GM10847 (cell line): Measurements from ENCODE around the gene CETN3.

ENCODE experiments used
- POLR2A ChIP-seq: IDR thresholded peaks from 2 replicates; pipeline ENCODE4 v1.6.1; 2011; ENCODE audit not compliant: insufficient read length; ENCODE audit errors: extremely low read depth

Gene CETN3

DNA sequence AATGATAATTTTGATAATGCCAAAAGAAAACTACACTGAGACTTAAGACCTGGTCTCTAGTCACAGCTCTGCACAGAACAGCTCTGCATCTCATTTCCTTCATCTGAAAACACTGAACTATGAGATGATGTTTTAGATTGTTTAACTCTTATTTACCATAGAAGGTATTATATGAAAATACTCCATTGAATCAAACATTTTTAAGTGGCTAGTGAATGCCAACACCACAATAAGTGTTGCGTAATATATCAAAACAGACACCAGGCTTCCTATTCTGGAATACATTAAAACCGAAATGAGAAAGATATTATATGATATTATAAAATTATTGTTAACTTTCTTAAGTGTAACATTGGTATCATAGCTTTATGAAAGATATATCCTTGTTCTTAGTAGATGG is 14.6 kb downstream of the CETN3 start:
- TF ChIP-seq POLR2A: no peak

DNA sequence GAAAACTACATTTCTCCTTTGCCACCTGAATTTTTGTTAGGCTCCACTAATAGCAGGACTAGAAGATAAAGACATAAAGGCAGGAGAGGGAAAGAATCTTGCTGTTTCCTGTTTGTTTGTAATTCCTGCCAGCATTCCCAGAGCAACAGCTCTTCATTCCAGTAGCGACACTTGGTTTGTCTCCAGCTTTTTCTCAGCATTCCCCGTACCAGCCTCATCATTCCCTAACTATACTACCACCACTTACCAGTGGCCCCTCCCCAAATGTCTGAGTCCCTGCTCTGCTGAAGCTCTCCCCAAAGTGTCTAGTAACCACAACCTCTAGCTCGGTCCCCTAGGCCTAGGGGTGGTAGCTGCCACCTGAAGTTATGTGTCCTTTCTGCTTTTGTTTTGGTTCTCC is 18.6 kb downstream of the CETN3 start:
- TF ChIP-seq POLR2A: no peak

DNA sequence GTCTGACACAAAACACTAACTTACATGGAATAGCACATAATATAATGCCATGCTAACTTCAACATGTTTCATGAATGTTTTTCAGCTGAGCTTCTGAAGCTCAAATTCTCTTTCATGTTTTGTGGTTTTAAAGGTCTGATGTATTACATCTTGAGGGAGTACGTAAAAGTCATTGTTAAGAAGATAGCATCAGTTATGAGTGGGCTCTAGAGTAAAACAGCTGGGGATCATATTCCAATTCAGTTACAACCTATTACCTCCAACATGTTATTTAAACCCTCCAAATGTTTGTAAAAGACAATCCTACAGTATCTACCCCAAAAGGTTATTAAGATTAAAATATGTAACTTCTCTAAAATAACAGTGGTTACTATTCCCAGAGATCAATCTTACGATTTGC is 19.2 kb downstream of the CETN3 start:
- no peak for TF ChIP-seq POLR2A

DNA sequence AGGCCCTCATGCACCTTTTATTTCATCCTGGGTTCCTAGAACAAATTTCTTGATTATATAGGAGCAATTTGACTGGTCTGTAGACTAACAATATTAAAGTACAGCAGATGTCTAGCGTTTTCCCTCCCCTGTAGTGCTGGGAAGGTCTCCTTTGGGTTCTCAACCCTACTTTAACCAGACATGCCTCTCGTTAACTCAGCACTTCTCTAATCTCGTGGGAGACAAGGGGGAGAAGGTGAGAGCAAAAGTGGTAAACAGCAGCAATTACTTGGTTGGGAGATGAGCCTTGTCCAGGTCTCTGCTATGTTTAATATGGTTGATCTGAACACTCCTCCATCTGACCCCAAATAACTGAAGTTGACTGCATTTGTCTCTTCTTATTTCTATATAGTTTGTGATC is 22.0 kb downstream of the CETN3 start:
- TF ChIP-seq POLR2A: no peak

DNA sequence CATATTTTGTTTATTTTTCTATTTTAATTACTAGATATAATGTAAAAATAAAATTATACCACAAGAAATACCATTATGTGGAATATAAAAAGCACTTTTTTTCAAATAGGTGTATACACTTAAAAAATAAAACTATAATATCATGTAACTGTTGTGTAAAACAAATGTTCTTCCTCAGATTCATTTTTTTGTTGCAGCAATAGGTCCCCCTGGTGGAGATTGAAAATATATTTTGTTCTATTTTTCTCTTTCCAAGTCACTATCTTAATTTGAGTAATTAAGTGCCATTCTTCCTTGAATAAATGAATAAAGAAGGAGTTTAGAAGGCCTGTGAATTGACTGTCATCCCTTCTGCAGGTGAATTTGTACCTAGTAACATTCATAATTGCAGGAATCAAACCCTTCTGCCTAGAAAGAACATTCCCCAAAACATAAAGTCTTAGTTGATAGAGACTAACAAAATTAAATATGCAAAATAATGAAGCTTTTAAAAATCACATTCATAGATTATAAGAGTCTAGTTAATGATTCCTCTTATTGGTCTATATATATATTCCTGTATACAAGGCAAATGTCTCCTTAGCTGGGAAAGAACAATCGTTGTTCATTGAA is 23.4 kb downstream of the CETN3 start:
- no peak for TF ChIP-seq POLR2A

DNA sequence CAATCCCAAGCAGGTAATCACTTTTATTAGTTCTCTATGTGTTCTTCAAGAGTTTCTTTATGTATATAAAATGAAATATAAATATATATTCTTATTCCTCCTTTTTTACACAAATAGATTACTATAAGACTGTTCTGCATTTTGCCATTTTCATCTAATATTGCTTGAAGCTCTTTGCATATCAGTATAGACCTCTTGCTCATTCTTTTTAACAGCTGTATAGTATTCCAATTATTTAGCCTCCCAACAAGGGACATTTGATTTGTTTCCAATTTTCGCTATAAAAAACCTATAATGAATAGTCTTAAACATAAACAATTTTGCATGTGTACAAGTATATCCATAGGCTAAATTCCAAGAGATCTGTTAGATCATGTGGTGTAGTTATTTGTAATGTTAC is 25.2 kb downstream of the CETN3 start:
- TF ChIP-seq POLR2A: no peak

DNA sequence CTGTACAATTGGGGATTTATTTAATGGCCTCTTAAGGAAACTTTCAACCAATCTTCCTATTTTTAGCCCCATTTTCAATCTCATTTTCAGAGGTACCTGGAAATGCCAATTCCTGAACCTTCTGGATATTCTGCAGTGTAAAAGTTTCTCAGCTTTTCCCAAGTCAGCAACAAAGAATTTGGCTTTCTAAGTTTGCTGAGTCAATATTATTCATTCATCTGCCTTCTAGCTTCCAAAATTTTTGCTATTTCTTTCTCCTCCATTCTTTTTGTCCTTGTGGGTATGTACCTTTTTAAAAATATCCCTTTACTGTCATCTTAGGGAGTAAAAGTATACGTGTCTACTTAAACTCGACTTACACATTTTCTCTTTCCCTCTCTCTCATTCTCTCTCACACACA is 25.7 kb downstream of the CETN3 start:
- TF ChIP-seq POLR2A: no peak

DNA sequence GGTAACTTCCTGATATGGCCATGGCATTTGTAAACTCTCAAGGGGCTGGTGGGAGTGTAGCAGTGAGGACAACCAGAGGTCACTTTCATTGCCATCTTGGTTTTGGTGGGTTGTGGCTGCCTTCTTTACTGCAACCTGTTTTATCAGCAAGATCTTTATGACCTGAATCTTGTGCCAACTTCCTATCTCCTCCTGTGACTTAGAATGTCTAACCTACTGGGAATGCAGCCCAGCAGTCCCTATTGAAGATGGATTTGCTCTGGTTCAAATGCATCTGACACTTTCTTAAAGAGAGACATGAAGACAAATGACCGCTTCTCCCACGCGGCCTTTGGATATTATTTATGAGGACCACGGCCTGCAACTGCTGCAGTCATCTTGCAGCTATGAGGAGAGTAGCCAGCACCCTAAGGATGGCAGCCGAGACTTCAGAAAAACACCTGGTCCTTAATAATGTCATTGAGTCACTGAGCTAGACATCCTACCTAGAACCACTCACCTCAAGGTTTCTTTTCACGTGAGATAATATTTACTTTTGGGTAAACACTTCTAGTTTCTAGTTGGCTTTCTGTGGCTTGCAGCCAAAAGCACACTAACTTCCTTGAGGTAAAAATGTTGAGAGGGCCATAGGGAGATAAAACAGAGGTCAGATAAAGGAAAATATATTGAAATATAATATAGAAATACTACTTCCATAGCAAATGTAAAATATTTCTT is 28.2 kb downstream of the CETN3 start:
- no peak for TF ChIP-seq POLR2A

DNA sequence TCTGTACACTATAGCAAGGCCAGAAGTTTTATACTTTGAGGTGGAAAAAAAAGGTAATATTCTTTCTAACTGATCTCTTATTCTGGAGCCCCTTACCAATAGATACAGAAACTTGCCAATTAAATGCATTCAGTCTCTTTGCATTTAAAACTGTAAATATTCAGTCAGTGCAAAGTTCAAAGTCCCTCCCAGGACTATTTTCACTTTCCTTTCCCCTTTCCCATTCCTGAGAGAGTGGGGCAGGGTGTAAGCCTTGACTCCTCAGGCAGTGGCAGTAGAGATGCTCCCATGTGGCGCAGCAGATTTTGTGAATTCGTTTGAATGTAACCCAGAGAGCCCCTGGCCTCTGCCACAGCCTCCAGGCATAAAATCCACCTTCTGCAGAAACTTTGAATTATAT is 29.9 kb downstream of the CETN3 start:
- TF ChIP-seq POLR2A: no peak

DNA sequence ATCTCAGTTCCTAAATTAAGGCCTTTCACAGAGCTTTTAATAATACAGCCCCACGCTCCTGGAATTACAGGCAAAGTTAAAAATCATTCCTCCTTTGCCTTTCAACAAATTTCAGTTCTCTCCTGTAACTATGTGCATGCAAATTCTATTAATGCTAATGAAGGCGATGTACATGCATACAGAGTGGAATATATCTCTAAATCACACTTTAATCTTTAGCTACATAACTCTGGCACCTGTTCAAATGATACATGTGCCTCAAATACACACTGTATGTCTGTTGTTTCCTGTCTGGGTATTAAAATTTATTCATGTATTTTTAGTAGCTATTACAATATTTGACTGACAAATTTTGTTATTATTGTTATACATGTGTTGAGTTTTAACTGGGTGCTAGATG is 30.8 kb downstream of the CETN3 start:
- TF ChIP-seq POLR2A: no peak

DNA sequence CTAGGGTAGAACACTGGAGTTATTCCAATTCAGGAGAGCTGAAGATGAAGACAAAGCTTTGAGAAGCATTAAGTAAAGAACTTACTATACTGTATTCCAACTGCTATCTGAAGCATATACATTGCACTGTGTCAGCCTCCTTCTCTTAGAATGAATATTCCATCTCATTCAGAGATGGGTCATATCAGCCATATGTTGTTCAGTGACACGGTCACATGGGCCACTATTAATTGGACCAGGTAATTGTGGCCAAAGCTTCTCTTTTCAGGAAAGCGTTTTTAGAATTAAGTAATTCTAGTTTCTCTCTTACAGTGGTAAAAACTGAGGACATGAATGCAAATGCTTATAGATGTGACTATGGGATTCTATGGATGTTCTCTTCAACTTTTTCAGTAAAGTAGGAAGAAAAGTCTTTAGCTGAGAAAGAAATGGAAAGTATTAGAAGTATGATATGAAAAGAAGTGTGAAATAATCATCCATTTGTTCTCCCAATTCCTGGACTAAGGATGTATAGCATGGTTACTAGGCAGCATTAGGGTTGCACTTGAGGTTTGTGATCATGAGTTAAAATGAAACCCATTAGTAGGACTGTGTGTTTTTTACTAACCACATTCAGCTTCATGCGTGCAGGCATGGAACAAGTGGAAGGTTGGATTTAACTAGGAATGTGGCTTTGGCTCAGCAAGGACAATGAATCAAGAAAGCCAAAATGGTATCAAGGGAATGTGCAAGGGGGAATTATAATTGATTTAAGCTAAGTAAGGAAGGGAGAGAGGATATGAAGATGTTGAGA is 40.9 kb downstream of the CETN3 start:
- TF ChIP-seq POLR2A: no peak

DNA sequence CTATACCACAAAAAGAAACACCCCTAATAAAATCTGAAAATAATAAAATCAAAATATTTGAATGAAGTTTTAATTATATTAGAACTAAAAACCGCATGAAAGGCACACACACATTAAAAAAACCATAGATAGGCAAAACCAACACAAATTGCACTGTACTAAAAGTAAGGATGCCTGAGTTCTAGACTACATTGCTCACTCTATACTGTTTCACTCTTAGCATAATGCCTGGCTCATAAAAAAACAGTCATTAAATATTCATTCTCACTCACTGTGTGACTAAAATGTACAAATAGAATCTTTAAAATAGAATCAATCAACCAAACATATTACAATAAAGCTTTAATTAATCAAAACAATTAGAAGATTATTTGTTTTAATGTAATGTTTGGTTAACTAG is 41.7 kb downstream of the CETN3 start:
- TF ChIP-seq POLR2A: no peak

DNA sequence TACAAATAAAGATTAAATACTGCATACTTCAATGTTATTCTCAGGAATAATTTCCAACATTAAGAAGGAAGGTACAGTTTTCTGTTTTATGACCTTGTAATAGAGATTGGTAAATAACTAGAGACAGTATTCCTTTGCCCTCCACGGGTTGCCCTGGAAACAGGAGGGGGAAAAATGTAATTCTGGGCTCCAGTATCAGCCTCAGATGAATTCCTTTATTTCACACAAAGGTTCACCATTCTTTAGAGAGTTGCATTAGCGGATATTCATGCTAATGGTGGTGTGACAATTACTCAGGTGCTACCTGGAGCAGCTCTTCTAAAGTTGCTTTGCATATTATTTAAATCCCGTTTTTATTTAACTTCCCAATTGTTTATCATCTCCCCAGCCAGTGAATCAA is 42.6 kb downstream of the CETN3 start:
- TF ChIP-seq POLR2A: no peak

DNA sequence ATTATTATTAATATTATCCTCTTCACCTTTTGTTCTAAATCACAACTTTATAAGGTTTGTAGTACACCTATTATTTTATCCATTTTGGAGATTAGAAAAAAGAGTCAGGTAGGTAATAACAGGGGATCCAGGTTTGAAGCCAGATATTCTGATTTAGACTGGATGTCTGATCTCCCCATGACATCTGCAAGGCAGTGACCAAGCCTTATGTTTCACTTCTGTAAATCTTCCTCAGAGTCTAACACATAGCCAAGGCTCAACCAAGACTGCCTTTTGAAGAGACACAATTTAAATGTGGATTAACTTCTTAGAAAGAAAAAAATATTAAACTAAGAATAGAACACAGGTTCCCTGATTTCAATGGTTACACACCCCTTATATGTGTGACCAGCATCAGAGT is 44.2 kb downstream of the CETN3 start:
- no peak for TF ChIP-seq POLR2A

DNA sequence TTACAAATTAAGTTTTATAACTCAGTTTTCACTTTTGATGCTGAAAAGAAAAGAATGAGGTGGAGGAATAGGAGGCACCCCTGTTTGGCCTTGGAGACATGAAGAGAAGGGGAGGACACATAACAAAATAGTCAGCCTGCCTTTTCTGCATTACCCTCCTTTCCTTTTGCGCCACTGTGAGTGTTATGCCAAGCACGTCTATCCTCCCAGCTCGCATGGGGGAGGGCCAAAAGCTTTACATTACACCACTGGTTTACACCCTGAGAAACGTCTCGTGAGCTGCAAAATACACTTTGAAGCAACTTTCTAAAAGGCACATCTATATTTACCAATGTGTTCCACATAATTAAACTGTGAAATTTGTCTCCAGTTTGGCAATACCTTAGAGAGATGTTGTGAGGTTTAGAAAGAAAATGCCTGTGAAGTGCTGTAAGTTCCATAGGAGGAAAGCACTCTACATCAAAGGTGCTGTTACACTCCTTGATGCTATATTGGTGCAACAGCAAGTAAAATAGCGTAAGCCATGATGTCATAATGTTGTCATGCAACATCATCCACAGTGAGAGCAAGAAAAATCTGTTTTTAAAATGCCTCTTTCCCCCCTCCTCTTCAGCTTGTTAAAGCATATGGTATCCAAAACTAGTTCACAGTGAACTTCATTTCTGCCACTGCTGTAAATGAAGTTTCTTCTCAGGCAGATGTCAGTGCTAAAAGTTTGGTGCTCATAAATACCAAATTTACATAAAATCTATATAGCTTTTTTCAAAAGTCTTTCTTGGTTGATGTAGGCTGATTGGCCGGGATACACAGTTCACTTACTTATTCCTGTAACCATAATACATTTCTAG is 50.3 kb downstream of the CETN3 start:
- no peak for TF ChIP-seq POLR2A

DNA sequence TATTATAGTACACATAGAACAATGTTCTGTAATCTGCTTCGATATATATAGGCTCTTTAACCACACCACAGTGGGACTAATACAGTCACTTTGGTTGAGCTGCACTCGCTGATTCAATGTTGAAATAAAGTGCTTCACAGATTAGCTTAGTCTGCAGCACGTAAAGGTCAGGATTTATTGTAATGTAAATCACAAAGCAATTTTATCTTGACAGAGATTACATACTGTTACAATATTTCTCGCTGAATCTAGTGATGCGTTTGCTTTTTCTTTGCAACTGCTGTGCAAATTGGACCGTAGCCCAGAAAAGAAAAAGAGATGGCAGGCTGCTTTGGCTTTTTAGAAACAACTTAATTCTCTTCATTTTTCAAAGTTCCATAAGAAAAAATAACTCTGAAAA is 52.9 kb downstream of the CETN3 start:
- no peak for TF ChIP-seq POLR2A

DNA sequence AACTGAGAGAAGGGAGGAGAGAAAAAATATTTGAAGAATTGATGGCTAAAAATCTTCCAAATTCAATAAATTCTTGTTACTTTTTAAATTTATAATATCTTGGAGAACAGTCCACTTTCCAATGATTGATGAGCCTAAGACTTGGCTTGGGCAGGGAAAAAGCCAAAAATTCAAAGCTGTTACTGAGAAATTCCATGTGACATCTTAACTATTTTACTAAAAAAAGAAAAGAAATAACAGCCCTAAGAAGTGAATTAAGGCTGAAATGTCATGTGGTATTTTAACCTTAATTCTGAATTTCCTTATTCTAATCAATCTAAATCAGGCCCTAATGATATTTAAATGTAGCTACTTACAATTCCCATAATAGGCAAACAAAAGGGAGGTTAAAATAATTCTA is 53.4 kb downstream of the CETN3 start:
- no peak for TF ChIP-seq POLR2A
